SU-DHL-6 (cell line): ENCODE measurements around the gene PRKAR1B.

ENCODE experiments used
- H2AFZ ChIP-seq: fragments of 200-600 bp; sonication (generic); 2 replicates; pipeline ENCODE4 v1.6.1; 2014; ENCODE audit warnings: low read depth, mild to moderate bottlenecking, moderate library complexity, mixed read lengths, antibody characterized with exemption, low read length; ENCODE audit not compliant: severe bottlenecking
- H3F3A ChIP-seq: fragments of 200-600 bp; shearing (Covaris generic); 2 replicates; pipeline ENCODE4 v1.6.0; 2016; ENCODE audit warnings: antibody characterized with exemption, mild to moderate bottlenecking; ENCODE audit not compliant: insufficient read depth
- H3K27ac ChIP-seq: fragments of 200-600 bp; sonication (generic); 2 replicates; pipeline ENCODE4 v1.5.1; 2016; ENCODE audit warnings: low read depth, mild to moderate bottlenecking, low read length, moderate library complexity, mixed read lengths
- H3K27me3 ChIP-seq: fragments of 200-600 bp; sonication (generic), shearing (Covaris generic); 2 replicates; pipeline ENCODE4 v1.6.0; 2014; ENCODE audit warnings: mild to moderate bottlenecking, low read length
- H3K36me3 ChIP-seq: fragments of 200-600 bp; sonication (generic); 2 replicates; pipeline ENCODE4 v1.6.1; 2014; ENCODE audit warnings: mild to moderate bottlenecking, low read length, mixed read lengths
- H3K4me2 ChIP-seq: fragments of 300-600, 200-600 bp; shearing (Covaris generic), sonication (generic); 2 replicates; pipeline ENCODE4 v1.6.0; 2014; ENCODE audit warnings: low read length, low read depth, mild to moderate bottlenecking; ENCODE audit not compliant: poor library complexity, severe bottlenecking
- H3K4me3 ChIP-seq: fragments of 200-600 bp; sonication (generic); 2 replicates; pipeline ENCODE4 v1.5.1; 2014; ENCODE audit warnings: antibody characterized with exemption, low read length, mild to moderate bottlenecking, mixed read lengths; ENCODE audit not compliant: insufficient read depth, poor library complexity, severe bottlenecking
- H3K79me2 ChIP-seq: fragments of 200-600 bp; sonication (generic); 2 replicates; pipeline ENCODE4 v1.6.1; 2014; ENCODE audit warnings: mild to moderate bottlenecking, low read length, moderate library complexity; ENCODE audit not compliant: insufficient read depth
- H3K9ac ChIP-seq: fragments of 200-600 bp; sonication (generic); 2 replicates; pipeline ENCODE4 v1.7.0; 2014; ENCODE audit warnings: mild to moderate bottlenecking, low read length
- H3K9me2 ChIP-seq: fragments of 200-600 bp; sonication (generic); replicated peaks from 2 replicates; pipeline ENCODE4 v1.6.1; 2014; ENCODE audit warnings: low read length; ENCODE audit not compliant: insufficient read depth
- H3K9me3 ChIP-seq: fragments of 200-600 bp; sonication (generic); 2 replicates; pipeline ENCODE4 v1.6.1; 2014; ENCODE audit warnings: low read length, mixed read lengths; ENCODE audit not compliant: insufficient read depth
- H4K20me1 ChIP-seq: fragments of 200-600 bp; sonication (generic); 2 replicates; pipeline ENCODE4 v1.6.1; 2014; ENCODE audit warnings: low read depth, mild to moderate bottlenecking, antibody characterized with exemption, low read length, moderate library complexity, mixed read lengths
- CTCF ChIP-seq: fragments of 200-600 bp; sonication (generic); IDR thresholded peaks from one replicate; pipeline ENCODE4 v1.5.1; 2017; ENCODE audit warnings: antibody characterized with exemption, mild to moderate bottlenecking, low read length, moderate library complexity; ENCODE audit not compliant: insufficient read depth, poor library complexity, severe bottlenecking
- EZH2phosphoT487 ChIP-seq: fragments of 200-600 bp; sonication (generic), shearing (Covaris generic); conservative IDR thresholded peaks from 2 replicates; pipeline ENCODE4 v1.6.1; 2018; ENCODE audit warnings: mild to moderate bottlenecking, antibody characterized with exemption, low read length, moderate library complexity, mixed read lengths

Gene PRKAR1B

GRCh38 chr7:556837-557557 lies 170.1 kb downstream of the PRKAR1B start:
- no peak overlapping the region for H2AFZ ChIP-seq
- no peak overlapping the region for H3K4me2 ChIP-seq
- no peak overlapping the region for H3K27ac ChIP-seq
- no peaks in the 10 kb centered on the region for H3K36me3 ChIP-seq
- H3K9me2 ChIP-seq, result no peaks in the 10 kb centered on the region
- H3K27me3 ChIP-seq, result no peaks in the 10 kb centered on the region
- no peaks in the 10 kb centered on the region for H3F3A ChIP-seq
- no peaks in the 10 kb centered on the region for H3K79me2 ChIP-seq
- no peaks in the 10 kb centered on the region for H3K9me3 ChIP-seq
- H4K20me1 ChIP-seq, result no peaks in the 10 kb centered on the region
- TF ChIP-seq CTCF (no peak), EZH2phosphoT487 (no peak)
- no peak overlapping the region for H3K4me3 ChIP-seq
- no peak overlapping the region for H3K9ac ChIP-seq

GRCh38 chr7:556291-556826 lies 170.7 kb downstream of the PRKAR1B start:
- Histone ChIP-seq H2AFZ (no peak overlapping the region), H4K20me1 (no peaks in the 10 kb centered on the region), H3K27ac (no peak overlapping the region), H3K9me3 (no peaks in the 10 kb centered on the region), H3K4me3 (no peak overlapping the region), H3K4me2 (no peak overlapping the region), H3K27me3 (no peaks in the 10 kb centered on the region), H3K9me2 (no peaks in the 10 kb centered on the region), H3K79me2 (no peaks in the 10 kb centered on the region), H3F3A (no peaks in the 10 kb centered on the region), H3K9ac (no peak overlapping the region), H3K36me3 (no peaks in the 10 kb centered on the region)
- no peak for TF ChIP-seq EZH2phosphoT487
- no peak for TF ChIP-seq CTCF

GRCh38 chr7:555551-556160 lies 171.4 kb downstream of the PRKAR1B start:
- Histone ChIP-seq H3K27me3 (no peaks in the 10 kb centered on the region), H3K79me2 (no peaks in the 10 kb centered on the region), H3K9me2 (no peaks in the 10 kb centered on the region), H3K4me2 (no peak overlapping the region), H3K36me3 (no peaks in the 10 kb centered on the region), H4K20me1 (no peaks in the 10 kb centered on the region), H3K27ac (no peak overlapping the region), H3K4me3 (no peak overlapping the region), H3K9ac (no peak overlapping the region), H2AFZ (no peak overlapping the region), H3F3A (no peaks in the 10 kb centered on the region), H3K9me3 (no peaks in the 10 kb centered on the region)
- TF ChIP-seq EZH2phosphoT487, result no peak
- TF ChIP-seq CTCF, result no peak
